GM21367 (cell line): ENCODE data around the gene TIMM21.

Experiments used
- ATAC-seq: cut with Tn5 transposase; IDR thresholded peaks from one replicate; pipeline ENCODE4 v1.9.1; 2021; ENCODE audit not compliant: unreplicated experiment

TIMM21 gene, protein sequence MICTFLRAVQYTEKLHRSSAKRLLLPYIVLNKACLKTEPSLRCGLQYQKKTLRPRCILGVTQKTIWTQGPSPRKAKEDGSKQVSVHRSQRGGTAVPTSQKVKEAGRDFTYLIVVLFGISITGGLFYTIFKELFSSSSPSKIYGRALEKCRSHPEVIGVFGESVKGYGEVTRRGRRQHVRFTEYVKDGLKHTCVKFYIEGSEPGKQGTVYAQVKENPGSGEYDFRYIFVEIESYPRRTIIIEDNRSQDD

DNA sequence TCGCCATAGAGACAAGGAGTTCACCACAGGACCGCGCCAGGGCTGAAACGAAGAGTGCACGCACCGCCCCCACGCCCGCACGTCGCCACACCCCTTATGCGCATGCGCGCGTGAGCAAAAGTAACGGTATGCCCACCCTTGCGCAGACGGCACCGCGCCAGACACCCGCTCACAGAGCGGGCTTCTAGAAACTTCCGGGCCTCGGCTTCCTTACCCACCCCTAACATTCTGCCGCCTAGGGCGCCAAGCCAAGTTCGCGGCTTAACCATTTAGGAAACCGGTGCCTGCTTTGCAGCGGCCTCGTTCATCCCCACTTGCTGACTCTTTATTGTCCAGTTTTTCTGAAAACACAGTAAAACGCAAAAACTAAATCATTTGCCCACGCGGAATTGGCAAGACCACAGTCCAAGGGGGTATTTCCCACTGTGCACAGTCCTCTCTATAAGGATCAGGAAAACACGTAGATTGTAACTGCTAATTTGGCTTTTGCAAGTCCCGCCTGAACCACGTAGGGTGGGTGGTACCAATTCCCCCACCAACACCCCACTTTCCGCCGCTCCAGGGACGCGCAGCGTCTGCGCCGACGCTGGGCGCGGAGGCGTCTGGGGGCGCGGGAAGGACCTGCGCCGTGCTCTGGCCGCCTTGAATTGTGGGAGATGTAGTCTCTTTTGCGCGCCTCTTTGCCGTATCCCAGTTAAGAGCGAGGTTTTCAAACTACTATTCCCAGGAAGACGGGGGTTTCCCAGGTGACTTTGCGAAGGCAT, at the start of gene TIMM21, which contains the start of gene FBXO15:
Gene TIMM21 (plus strand): TSS at position 745 of the 764 bp plus-strand sequence. CDS start 286 bp downstream, outside the sequence.
Gene FBXO15 (minus strand): TSS at position 56 of the 764 bp plus-strand sequence. CDS start 49 bp downstream, at position 7.
- ATAC-seq = peak; percentile 89

DNA sequence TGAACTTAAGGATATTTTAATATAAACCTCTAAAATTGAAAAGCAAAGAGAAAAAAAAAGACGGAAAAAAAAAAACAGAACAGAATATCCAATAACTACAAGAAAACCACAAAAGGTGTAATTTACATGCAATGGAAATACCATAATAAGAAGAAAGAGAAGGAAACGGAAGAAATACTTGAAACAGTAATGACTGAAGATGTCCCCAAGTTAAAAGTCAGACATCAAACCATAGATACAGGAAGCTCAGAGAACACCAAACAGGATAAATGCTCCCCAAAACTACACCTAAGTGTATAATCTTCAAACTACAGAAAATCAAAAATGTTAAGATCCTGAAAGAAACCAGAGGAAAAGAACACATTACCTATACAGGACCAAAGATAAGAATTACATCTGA, 39.9 kb upstream of the TIMM21 start:
- ATAC-seq = no peak

DNA sequence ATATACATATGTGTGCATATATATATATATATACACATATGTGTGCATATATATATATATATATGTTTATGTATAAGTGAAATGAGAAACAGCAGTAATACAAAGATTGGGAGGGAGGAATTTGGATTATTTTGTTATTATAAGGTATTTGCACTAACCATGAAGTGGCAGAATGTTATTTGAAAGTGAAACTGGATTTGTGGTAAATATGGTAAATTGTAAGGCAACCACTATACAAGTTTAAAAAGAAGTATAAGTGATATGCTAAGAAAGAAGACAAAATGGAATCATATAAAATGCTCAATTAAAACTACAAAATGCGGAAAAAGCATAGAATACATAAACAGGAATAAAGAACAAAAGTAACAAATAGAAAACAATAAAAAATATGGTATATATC, 38.2 kb upstream of the TIMM21 start:
- no peak for ATAC-seq

DNA sequence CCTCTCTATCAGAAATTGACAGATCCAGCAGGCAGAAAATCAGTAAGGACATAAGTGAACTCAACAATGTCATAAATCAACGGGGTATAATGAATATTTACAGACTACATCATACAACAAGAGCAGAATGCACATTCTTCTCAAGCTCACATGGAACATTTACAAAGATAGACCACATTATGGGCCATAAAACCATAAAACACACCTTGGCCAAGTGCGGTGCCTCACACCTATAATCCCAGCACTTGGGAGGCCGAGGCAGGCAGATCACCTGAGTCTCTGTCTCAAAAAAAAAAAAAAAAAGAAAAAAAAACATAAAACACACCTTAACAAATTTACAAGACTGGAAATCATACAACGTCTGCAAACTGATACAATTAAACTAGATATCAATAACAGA, 37.3 kb upstream of the TIMM21 start:
- no peak for ATAC-seq

DNA sequence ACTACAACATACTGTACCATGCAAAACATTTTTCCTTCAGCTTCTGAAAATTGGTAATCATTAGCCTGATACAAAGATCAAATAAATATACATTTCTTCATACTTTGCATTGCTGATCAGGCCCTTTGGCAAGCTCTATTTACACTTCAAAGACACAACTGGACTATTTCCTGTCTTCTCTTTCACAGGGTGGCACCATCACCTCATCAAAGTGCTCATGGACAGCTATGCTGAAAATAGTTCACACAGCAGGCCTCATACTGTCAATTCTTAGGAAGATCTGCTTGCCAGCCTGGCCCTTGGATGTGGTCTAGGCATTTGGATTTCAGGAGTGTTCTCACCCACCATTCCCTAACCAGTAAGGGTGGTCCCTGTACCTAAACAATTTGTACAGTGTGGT, 34.6 kb upstream of the TIMM21 start:
- ATAC-seq = no peak

DNA sequence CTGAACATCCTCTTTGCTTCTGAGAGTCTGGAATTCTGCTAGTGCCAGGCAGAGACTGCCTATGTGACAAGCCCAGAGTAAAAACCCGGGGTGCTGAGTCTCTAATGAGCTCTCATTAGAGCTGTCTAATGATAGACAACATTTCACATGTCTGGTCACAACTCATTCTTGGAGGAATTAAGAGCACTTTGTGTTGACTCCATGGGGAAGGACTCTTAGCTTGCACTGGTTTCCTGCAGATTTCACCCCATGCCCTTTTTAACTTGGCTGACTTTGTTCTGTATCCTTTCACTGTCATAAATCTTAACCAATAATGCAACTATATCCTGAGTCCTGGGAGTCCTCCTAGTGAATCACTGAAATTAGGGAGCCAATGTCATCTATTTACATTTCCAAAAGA, 34.2 kb upstream of the TIMM21 start:
- no peak for ATAC-seq

DNA sequence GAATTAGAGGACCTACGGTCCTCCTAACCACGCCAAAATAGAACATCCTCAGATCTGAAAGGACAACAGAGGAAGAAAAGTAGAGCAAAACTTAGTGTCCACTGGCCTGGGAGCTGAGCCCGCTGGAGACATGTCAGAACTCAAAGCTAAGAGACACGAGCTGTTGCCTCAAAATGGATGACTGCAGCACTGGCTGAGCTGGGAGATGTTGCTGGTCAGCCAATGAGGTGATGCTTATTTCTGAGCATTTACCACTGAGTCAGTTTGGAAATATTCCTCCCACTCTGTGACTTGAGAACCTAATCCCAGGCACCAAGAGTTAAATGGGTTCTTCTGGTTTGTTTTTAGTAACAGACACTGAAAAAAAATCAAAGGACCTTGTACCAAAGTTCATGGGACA, 33.3 kb upstream of the TIMM21 start:
- ATAC-seq = no peak

DNA sequence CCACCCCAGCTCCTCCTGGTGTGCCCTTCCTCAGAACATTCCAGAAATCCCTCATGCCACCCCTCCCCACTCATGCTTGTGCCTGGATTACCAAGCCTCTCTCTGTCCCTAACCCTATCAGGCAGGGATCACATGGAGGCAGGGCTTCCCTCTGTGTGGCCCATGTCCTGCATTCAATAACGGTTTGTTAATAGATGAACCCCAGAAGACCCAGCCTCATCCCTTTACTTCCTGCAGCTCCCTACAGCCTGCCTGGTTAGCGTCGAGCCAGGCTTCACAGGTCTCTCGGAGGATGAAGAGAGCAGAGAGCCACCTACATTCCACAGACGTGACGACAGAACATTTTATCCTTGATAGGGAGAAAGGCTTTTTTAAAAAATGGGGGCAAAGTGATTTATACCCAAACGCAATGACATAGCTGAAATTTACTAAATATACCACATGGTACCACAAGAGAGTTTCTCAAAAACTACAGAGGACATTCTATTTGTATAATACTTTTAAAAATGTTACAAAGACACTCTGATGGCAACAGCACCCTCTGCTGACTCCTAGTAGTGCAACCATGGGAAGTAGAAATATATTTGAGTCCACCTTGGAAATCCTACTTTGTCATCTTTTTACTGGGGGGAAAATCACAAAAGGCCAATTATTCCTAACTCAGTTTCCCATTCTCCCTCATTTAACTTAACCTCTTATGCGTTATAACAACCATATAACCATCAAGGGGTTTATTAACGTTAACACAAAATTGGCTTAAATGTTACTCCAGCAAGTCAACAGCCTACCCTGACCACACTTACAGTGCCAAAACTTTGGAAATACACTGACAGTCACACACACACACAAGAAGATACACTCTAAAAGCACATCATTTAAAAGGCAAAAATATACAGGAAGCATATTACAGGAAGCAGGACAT, 31.4 kb upstream of the TIMM21 start:
- no peak for ATAC-seq

DNA sequence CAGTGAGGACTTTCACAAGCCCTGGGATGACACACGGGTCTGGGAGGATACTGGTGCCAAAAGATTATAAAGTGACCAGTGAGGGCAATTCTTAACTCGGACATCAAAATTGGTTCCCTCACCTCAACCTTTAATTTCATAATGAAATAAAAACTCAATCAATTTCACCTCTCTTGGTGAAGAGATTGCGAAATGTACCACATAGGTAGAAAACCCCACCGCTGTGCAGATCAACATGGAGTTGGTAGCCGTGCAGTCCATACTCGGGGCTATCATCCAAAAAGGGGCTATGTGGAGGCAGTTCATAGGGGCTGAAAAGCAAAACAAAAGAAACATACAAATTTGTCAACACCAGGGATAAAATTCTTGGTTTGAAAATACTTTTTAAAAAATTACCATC, 25.1 kb upstream of the TIMM21 start:
- no peak for ATAC-seq

DNA sequence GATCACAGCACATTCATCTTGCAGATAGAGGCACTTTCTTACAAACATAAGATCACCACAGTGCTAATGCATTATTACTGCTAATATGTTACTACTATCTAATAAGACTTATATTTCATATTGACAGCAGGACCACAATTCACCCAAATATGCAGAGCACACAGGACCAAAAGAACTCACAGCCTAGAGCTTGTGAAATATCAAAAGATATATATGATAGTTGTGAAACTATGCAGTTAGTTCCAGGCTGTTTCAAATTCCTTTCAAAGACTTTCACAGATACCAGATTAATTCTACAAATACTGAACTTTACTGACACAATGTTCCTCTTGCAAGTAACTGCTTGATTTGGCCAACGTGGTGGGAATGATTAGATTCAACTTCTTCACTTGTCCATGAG, 23.7 kb upstream of the TIMM21 start:
- no peak for ATAC-seq

DNA sequence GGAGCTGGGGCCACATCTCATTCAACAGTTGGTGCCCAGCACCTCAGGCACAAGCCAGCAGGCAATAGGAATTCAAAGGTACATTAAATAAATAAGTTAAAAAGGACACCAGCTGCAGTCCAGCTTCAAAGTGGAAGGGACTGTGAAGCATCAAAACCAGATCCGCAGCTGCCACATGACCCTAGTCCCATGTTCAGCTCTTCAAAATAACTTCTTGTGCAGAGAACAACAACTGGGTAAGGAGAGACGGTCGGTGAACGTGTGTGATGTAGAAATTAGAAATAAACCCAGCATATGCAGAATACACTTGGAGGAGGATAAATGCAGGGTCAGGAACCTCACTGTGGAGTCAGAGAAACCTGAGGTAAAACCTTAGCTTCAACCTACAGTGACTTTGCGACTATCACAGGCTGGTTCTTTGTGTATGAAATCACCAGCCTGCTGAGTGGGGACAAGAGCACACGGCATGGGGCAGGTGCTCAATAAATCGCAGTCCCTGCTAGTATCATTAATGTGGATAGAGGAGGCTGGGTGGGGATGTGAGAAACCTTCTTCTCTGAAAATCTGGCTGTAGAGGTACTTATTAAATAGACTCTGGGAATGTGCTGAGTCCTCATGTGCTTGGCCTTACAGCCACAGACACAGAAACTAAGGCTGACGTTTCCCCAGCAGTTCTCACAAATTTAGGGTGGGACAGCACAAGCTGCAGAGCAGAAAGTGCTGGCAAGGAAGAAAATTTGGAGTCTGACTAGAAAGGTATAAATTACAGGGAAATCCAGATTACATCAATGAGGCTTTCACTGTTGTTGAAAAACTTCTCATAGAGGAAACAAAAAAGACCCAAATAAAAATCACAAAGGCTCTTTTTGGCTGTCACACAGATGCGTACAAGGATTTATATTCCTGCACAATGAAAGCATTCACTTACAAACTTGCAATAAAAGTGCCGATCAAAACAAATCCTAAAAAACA, 21.4 kb upstream of the TIMM21 start:
- no peak for ATAC-seq

DNA sequence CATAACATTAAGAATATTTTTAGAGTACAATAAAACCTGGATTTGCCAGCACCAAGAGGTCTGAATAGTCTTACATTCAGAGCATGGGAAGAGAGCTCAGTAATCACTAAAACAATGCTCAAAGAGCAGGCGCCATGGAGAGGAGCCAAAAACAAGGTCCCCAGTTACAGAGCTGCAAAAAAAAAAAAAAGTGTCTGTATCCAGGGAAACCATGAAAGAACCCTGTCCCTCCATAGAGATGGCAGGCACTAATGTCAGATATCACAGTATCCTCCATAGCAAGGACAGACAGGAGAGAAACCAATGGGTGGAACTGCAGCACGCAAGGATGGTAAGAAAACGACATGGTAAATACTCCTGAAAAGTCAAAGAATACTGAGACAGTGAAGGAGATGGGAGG, 20.2 kb upstream of the TIMM21 start:
- no peak for ATAC-seq

DNA sequence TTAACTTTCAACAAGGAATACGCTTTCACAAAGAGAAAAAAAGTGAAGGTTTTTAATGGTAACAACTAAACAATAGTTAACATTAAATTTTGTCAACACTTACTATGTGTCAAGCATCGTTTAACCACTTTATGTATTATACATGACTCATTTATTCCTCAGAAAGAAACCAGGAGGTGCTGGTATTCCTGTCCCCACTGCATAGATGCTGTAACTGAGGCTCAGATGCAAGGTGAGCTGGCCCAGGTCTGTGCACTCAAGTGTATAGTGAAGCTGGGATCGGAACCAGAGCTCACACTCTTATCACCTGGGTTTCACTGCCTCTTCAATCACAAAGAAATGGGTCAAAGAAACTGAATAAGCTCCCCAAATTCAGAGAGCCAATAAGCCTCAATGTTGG, 17.2 kb upstream of the TIMM21 start:
- no peak for ATAC-seq

DNA sequence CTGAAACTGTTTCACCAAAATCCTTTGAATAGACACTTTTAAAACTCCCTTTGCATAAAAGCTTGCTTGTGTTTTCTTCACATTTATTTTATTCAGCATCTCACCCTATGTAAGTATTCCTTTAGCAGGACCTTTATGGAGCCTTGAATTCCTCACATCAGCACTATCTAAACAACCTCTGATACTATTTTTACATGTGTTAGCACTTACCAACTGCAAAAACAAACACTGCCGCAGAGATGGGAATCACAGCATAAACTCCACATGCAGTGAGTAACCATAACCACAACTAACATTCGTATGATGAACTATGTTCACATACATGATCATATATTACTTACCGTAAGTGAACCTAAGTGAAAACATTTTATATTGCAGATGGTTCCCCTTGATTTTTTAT, 16.1 kb upstream of the TIMM21 start:
- no peak for ATAC-seq

DNA sequence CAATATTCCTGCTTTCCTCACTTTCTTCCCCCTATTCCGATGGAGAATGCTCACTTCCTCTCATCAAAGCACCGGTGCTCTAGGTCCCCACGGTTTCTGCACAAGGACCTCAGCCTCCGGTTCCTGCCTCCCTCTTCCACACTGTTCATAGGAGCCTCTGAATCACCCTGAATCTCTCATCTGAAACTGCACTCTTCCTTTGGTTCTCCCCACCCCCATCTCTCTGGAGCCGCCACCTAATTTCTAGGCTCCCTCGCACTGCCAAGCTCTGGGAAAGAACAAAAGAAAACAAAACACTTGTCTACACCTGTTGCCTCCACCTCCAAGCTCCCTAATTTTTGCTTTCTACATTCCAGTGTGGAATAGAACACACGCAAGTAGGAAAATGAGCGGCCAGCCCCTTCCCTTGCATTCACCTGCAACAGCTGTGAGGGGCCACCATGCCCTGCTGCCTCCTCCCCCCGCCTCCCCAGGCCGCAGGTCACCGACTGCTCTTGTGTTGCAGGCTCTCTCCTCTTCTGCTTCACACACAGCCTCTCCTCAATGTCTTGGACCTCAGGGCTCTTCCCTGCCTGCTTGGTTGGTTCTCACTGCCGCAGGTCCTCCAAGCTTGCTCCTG, 10.3 kb upstream of the TIMM21 start:
- no peak for ATAC-seq

DNA sequence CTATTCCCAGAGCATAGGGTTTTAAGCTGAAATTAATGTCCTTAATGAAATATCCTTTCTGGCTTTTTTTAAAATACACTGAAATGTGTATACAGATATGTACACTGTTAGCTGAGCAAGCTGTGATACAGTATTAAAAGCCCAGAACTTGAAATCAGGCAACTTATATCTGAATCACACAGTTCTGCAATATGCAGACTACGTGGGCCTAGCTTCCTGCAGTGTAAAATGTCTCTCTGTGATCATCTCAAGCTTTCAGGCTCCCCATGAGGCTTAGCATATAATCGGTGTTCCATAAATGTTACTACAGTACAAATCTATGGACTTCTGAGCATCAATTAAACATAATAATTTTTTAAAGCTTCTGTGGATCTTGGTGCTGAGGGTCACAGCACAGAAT, 8.9 kb upstream of the TIMM21 start:
- ATAC-seq = no peak

DNA sequence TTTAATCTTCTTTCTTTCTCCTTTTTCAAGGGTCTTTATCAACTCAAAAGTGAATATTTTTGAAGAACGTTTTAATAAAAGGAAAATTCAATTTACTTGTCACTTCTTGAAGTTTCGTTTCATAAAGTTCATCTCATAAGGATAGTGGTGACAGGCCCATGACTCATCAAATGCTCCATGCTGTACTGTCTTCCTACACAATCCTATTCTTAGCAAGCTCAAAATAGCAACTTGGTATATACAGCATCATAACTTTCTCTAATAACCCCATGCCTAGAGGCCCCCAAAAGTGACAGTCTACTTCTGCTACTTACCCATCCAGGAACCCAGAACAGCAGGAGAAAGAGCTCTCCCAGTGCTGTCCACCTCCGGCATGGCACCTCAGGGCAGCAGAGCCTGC, 8.4 kb upstream of the TIMM21 start:
- peak; percentile 55 for ATAC-seq

DNA sequence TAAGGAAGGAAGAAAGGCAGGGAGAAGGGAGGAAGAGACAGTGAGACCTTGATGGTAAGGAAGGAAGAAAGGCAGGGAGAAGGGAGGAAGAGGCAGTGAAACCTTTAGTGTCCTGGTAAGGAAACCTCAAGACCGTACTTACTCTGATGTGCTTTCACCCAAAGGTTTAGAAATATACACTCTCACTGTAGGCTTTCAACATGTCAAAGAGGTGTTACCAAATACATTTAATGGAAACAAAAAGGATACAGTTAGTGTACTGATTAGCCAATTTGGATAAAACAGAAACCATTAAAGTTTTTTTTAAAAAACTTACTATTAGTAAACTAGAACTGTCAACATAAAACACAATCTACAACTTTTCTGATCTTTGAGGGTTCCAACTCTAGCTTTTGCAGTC, 7.7 kb upstream of the TIMM21 start:
- ATAC-seq = no peak

DNA sequence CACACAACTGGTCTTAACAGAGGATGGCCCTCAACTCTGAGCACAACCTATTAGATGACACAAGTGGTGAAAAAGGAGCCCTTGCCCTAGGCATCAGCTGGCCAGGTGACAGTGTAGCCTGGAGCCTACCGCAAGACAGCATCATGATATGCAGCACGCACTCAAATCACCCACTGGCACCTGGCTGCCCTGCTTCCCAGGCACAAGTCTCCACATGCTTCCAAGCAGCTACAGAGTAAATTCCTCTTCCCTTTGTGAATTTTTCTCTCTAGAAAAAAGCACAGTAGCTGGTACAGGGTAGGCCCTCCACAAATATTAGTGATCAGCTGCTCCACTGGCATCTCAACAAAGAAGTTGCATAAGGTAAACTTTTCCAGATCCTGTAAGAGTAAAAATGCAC, 6.7 kb upstream of the TIMM21 start:
- ATAC-seq = no peak

DNA sequence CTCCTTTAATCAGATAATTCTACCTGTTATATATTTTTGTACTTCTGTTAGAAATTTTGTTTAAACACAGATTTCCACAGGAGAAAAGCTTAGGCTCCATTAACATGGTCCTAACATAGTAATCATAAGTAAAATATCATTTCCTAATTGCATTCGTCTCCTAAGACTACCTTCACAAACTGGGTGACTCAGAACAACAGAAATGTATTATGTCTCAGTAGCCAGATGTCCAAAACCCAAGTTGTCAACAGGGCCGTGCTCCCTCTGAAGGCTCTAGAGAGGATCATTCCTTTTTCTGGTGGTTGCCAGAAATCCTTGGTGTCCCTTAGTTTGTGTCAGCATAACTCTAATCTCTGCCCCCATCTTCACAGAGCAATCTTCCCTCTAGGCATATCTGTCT, 6.1 kb upstream of the TIMM21 start:
- ATAC-seq = no peak
